Skeletal muscle satellite cell (primary cell): ENCODE measurements around the gene GRAMD4.
"Not testable (repeated sequence)": the region's sequence is repeated elsewhere in the genome, so short reads cannot be mapped to it uniquely, and the experiment has no call there.

Experiments
- H3K27me3 ChIP-seq: 2 replicates; pipeline ENCODE4 v1.7.0; 2013; ENCODE audit warnings: low read length; ENCODE audit not compliant: control insufficient read depth, insufficient read depth
- H3K36me3 ChIP-seq: 2 replicates; pipeline ENCODE4 v1.7.0; 2013; ENCODE audit warnings: mild to moderate bottlenecking, control low read depth, low read length; ENCODE audit not compliant: insufficient read depth
- H3K4me1 ChIP-seq: 2 replicates; pipeline ENCODE4 v1.7.0; 2013; ENCODE audit warnings: low read length; ENCODE audit not compliant: control insufficient read depth, insufficient read depth
- H3K4me2 ChIP-seq: 2 replicates; pipeline ENCODE4 v1.7.0; 2013; ENCODE audit warnings: mild to moderate bottlenecking, low read length
- H3K4me3 ChIP-seq: 2 replicates; pipeline ENCODE4 v1.7.0; 2013; ENCODE audit warnings: low read length
- H3K9ac ChIP-seq: 2 replicates; pipeline ENCODE4 v1.7.0; 2013; ENCODE audit warnings: mild to moderate bottlenecking, low read depth, low read length, moderate library complexity
- H3K9me3 ChIP-seq: replicated peaks from 2 replicates; pipeline ENCODE4 v1.7.0; 2013; ENCODE audit warnings: mild to moderate bottlenecking, control low read depth, low read length

GRAMD4 gene

GRCh38 chr22:46636221-46637002 lies 16.2 kb downstream of the GRAMD4 start:
- Histone ChIP-seq H3K36me3 (no peaks in the 10 kb centered on the region), H3K9ac (no peak overlapping the region), H3K27me3 (no peaks in the 10 kb centered on the region), H3K9me3 (no peaks in the 10 kb centered on the region), H3K4me2 (no peak overlapping the region), H3K4me1 (peaks cover 4% of the 10 kb centered on the region), H3K4me3 (no peak overlapping the region)

DNA sequence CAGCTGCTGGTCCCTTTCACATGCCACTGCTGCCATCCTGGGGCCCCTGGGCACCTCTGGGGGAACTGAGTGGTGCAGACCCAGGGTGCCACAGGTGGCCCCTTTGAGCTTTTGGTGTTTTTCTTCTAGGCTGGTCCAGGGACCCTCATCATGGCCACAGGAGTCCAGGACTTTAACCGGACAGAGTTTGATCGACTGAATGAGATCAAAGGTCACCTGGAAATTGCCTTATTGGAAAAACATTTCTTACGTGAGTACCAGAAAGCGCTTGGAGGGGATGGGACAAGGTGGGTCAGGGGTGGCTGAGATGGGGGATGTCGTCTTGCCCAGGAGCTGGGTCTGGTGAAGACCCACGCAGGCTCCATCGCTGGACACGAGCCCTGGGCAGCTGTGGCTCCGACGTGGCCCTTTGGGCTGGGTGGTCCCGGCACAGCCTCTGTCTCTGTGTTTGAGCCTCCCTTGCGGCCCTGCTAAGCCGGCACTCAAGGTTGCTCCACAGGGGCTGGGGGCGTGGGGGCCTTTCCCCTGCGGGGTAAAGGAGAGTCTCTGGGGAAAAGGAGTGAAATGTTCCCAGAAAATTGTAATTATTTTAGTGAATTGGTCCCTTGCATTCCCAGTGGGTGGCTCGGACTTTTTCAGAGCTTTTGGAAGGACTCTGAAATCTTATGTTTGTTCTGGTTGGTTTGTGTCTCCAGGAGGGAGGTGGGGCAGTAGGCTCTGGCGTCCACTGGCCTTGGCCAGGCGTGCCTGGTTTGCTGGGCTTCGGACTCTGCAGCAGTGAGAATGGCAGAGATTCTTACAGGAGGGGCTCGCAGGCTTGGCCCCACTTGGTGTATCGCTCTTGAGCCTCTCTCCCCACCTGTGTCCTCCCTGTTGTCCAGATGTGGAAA lies 17.8 kb downstream of the GRAMD4 start:
- no peaks in the 10 kb centered on the region for H3K36me3 ChIP-seq
- peaks cover 4% of the 10 kb centered on the region for H3K4me1 ChIP-seq
- no peak overlapping the region for H3K4me3 ChIP-seq
- H3K27me3 ChIP-seq: no peaks in the 10 kb centered on the region
- no peaks in the 10 kb centered on the region for H3K9me3 ChIP-seq
- no peak overlapping the region for H3K4me2 ChIP-seq
- H3K9ac ChIP-seq: no peak overlapping the region

DNA sequence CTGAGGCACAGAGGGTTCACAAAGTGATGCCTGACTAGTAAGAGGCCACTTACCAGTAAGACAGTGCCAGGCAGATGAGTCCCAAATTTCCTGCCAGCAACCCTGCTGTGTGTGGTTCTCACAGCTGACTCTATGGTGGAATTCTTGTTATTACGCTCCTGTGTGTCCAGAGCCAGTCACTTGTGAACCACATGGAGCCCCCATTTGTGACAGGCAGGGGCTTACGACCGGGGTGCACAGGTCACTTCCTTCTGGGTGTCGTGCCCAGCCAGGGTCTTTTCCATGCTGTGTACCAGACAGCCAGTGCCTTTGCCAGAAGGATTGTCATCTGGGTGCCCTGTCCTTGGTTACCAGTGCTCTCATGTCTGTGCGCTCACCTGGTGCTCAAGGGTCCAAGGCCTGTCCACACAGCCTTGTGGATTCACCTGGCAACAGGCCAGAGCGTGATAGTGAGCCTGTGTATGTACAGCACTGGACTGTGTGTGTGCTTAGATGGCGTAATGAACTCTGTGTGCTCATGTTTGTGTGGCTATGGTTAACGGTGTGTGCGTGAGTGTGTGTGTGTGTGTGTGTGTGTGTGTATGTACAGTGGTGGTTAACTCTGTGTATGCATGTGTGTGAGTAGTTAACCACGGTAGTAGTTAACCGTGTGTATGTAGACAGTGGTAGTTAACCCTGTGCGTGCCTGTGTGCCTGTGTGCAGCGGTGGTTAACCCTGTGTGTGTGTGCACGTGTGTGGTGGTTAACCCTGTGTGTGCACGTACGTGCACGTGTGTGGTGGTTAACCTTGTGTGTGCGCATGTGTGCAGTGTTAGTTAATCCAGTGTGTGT lies 18.6 kb downstream of the GRAMD4 start:
- no peak overlapping the region for H3K4me2 ChIP-seq
- H3K36me3 ChIP-seq: no peaks in the 10 kb centered on the region
- H3K4me1 ChIP-seq: peaks cover 4% of the 10 kb centered on the region
- no peak overlapping the region for H3K4me3 ChIP-seq
- H3K27me3 ChIP-seq: no peaks in the 10 kb centered on the region
- H3K9ac ChIP-seq: no peak overlapping the region
- H3K9me3 ChIP-seq: no peaks in the 10 kb centered on the region

GRCh38 chr22:46639843-46640242 lies 19.7 kb downstream of the GRAMD4 start:
- no peak overlapping the region for H3K4me3 ChIP-seq
- H3K9me3 ChIP-seq: no peaks in the 10 kb centered on the region
- H3K36me3 ChIP-seq: no peaks in the 10 kb centered on the region
- peaks cover 4% of the 10 kb centered on the region for H3K4me1 ChIP-seq
- H3K27me3 ChIP-seq: no peaks in the 10 kb centered on the region
- no peak overlapping the region for H3K9ac ChIP-seq
- H3K4me2 ChIP-seq: no peak overlapping the region

DNA sequence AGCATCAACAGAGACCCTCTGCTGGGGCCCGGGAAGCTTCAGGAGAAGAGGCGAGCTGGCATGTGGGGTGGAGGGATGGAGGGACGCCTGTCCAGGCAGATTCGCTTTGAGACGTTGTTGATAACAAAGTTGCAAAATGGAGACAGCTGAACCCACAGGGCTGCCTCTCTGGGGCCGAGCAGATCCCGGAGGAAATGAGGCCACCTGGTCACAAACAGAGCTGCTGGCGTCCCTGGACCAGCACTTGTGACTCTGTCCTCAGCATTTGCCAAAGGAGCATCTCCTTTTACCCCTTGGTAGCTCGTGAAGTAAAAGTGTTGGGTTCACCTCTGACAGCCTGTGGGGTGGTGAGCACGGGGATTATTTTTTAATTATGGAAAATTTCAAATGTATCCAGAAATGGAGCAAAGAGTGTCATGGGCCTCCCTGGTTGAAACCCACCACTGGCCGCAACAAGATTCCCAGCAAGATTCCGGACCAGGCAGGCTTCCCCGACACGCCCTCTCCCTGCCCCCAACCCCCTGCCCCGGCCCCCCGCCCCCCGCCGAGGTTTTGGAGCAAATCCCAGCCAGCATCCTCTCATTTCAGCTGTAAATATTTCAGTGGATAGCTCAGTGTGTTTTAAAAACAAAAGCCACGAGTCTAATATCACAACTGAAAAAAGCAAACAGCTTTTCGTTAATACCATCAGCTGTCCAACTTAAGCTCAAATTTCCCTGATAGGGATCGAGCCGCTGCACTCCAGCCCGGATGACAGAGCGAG lies 20.3 kb downstream of the GRAMD4 start:
- Histone ChIP-seq H3K36me3 (no peaks in the 10 kb centered on the region), H3K4me1 (peaks cover 4% of the 10 kb centered on the region), H3K4me2 (no peak overlapping the region), H3K4me3 (no peak overlapping the region), H3K9me3 (no peaks in the 10 kb centered on the region), H3K9ac (no peak overlapping the region), H3K27me3 (no peaks in the 10 kb centered on the region)

GRCh38 chr22:46641811-46642266 lies 21.7 kb downstream of the GRAMD4 start:
- H3K9ac ChIP-seq: no peak overlapping the region
- no peaks in the 10 kb centered on the region for H3K9me3 ChIP-seq
- H3K4me1 ChIP-seq: no peaks in the 10 kb centered on the region
- H3K4me3 ChIP-seq: no peak overlapping the region
- H3K27me3 ChIP-seq: no peaks in the 10 kb centered on the region
- H3K36me3 ChIP-seq: no peaks in the 10 kb centered on the region
- no peak overlapping the region for H3K4me2 ChIP-seq

DNA sequence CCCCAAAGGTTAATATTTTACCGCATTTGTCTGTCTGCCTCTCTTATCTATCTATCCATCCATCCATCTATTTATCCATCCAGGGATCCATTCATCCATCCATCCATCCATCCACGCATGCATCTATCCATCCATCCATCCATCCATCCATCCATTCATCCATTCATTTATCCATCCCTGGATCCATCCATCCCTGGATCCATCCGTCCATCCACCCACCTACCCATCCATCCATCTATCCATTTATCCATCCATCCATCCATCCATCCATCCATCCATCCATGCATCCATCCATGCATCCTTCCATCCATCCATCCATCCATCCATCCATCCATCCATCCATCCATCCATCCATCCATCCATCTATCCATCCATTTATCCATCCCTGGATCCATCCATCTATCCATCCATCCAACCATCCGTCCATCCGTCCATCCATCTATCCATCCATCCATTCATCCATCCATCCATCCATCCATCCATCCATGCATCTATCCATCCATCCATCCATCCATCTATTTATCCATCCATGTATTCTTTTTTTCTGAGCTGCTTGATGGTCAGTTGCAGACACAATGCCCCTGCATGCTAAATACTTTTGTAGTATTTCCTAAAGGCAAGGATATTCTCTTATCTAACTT lies 22.8 kb downstream of the GRAMD4 start:
- H3K9ac ChIP-seq, H3K4me2 ChIP-seq, H3K4me1 ChIP-seq, H3K36me3 ChIP-seq, H3K4me3 ChIP-seq, H3K27me3 ChIP-seq, H3K9me3 ChIP-seq: not testable (repeated sequence)

- Histone ChIP-seq H3K4me3 (no peak overlapping the region), H3K4me2 (no peak overlapping the region), H3K4me1 (peaks cover 3% of the 10 kb centered on the region), H3K27me3 (peaks cover 6% of the 10 kb centered on the region), H3K36me3 (no peaks in the 10 kb centered on the region), H3K9ac (no peak overlapping the region), H3K9me3 (no peaks in the 10 kb centered on the region)
These were observed 26.5 kb downstream of the GRAMD4 start for GRCh38 chr22:46646531-46647215.

GRCh38 chr22:46648225-46648820 lies 28.1 kb downstream of the GRAMD4 start:
- H3K27me3 ChIP-seq, H3K4me3 ChIP-seq, H3K36me3 ChIP-seq, H3K9ac ChIP-seq, H3K4me2 ChIP-seq, H3K9me3 ChIP-seq, H3K4me1 ChIP-seq: not testable (repeated sequence)
